IMR-90 (cell line): Measurements from ENCODE around the gene DIAPH2.

Experiments
- CEBPB ChIP-seq: IDR thresholded peaks from 2 replicates; pipeline ENCODE4 v1.6.1; 2012; ENCODE audit warnings: low read depth, low read length, improper control_type of control experiment
- CHD1 ChIP-seq: IDR thresholded peaks from 2 replicates; pipeline ENCODE4 v1.6.1; 2012; ENCODE audit warnings: low read depth, low read length, improper control_type of control experiment
- CTCF ChIP-seq: conservative IDR thresholded peaks from 2 replicates; pipeline ENCODE4 v1.5.1; 2012; ENCODE audit warnings: mild to moderate bottlenecking, low read depth, low read length, improper control_type of control experiment
- FOS ChIP-seq: fragments of 150-350 bp; IDR thresholded peaks from 2 replicates; pipeline ENCODE4 v1.6.1; 2016; ENCODE audit warnings: low read depth, low read length
- MAFK ChIP-seq: IDR thresholded peaks from 2 replicates; pipeline ENCODE4 v1.6.1; 2012; ENCODE audit warnings: low read depth, low read length, improper control_type of control experiment
- MAZ ChIP-seq: IDR thresholded peaks from 2 replicates; pipeline ENCODE4 v1.6.1; 2012; ENCODE audit warnings: low read depth, mild to moderate bottlenecking, low read length, improper control_type of control experiment, moderate library complexity, borderline replicate concordance
- NFE2L2 ChIP-seq: fragments of 150-350 bp; IDR thresholded peaks from 2 replicates; pipeline ENCODE4 v1.6.1; 2016; ENCODE audit warnings: low read depth, mild to moderate bottlenecking, low read length
- POLR2A ChIP-seq: IDR thresholded peaks from 2 replicates; pipeline ENCODE4 v1.6.1; 2012; ENCODE audit warnings: mild to moderate bottlenecking, low read depth, low read length
- RAD21 ChIP-seq: IDR thresholded peaks from 2 replicates; pipeline ENCODE4 v1.6.1; 2012; ENCODE audit warnings: low read length, improper control_type of control experiment
- RCOR1 ChIP-seq: IDR thresholded peaks from 2 replicates; pipeline ENCODE4 v1.6.1; 2012; ENCODE audit warnings: mild to moderate bottlenecking, low read length, improper control_type of control experiment; ENCODE audit not compliant: insufficient replicate concordance
- RFX5 ChIP-seq: IDR thresholded peaks from 2 replicates; pipeline ENCODE4 v1.8.0; 2012; ENCODE audit warnings: low read depth, mild to moderate bottlenecking, low read length, moderate library complexity
- USF2 ChIP-seq: fragments of 150-350 bp; IDR thresholded peaks from 2 replicates; pipeline ENCODE4 v1.6.1; 2017; ENCODE audit warnings: mild to moderate bottlenecking, antibody characterized with exemption, low read length, low read depth

- TF ChIP-seq POLR2A (no peak), FOS (no peak), USF2 (no peak), CTCF (peak; percentile 62), CHD1 (no peak), CEBPB (no peak), NFE2L2 (no peak), RCOR1 (no peak), MAFK (no peak), RFX5 (no peak), RAD21 (peak; percentile 72), MAZ (no peak)
Observed at GRCh38 chrX:96770315-96770714, 85.7 kb downstream of the DIAPH2 start.
